GM12878 (cell line): ENCODE results near the gene VMO1. TPM values are rescaled to one million over a fixed set of nuclear protein-coding genes. Genes with fewer than 3 reads are reported as not detected.

Source experiments
- ATAC-seq: fragments of 200-7000 bp; cut with Tn5 transposase; 3 replicates; pipeline ENCODE4 v1.9.1; 2020; ENCODE audit warnings: mild to moderate bottlenecking, moderate library complexity
- BruUV-seq: library from RNA; stranded (reverse); fragments of 400-500 nt; replicated peaks from 2 replicates; lab custom pipeline; 2021; lab: Mats Ljungman, UMichigan
- CTCF ChIA-PET: fragments of 300-600 bp; sonication (Branson Sonifier 250); formaldehyde crosslinking; extraction: SDS; loops from one replicate; lab custom pipeline; 2021; ENCODE audit warnings: inconsistent platforms; lab: Yijun Ruan, JAX
- POLR2A ChIA-PET: fragments of 350-600 bp; formaldehyde crosslinking; extraction: SDS; loops from one replicate; lab custom pipeline; 2021; ENCODE audit warnings: inconsistent platforms; lab: Charles Lee
- RAD21 ChIA-PET: fragments of 300-600 bp; sonication (Branson Sonifier 250); formaldehyde crosslinking; loops from one replicate; lab custom pipeline; 2023; ENCODE audit warnings: antibody characterized with exemption; ENCODE audit not compliant: unreplicated experiment; lab: Charles Lee
- SMC1A ChIA-PET: fragments of 300-600 bp; sonication (Branson Sonifier 250); formaldehyde crosslinking; loops from one replicate; lab custom pipeline; 2023; ENCODE audit not compliant: unreplicated experiment, uncharacterized antibody; lab: Charles Lee
- DNase-seq: peaks from one replicate; pipeline ENCODE4 v3.0.0-alpha.2; 2011; ENCODE audit warnings: low read depth, low spot score
- FAIRE-seq: peaks from 3 replicates; lab custom pipeline; 2011; peaks lifted over from hg19 to GRCh38; lab: Jason Lieb, UNC
- H2AFZ ChIP-seq: 2 replicates; pipeline ENCODE4 v1.6.0; 2011; ENCODE audit warnings: low read depth, low read length, control low read depth; ENCODE audit not compliant: control insufficient read depth
- H3K27ac ChIP-seq: 2 replicates; pipeline ENCODE4 v1.5.1; 2011; ENCODE audit warnings: control low read depth; ENCODE audit not compliant: control insufficient read depth, insufficient read depth
- H3K27me3 ChIP-seq, 2 experiments: replicated peaks in 1 of 2; 2 replicates each; pipeline versions ENCODE4 v1.6.0 to v1.6.1; 2011; ENCODE audit warnings: low read length in 1 of 2; ENCODE audit not compliant: control insufficient read depth in 2 of 2, insufficient read depth in 2 of 2
- H3K36me3 ChIP-seq, 2 experiments: 2 replicates each; pipeline ENCODE4 v1.5.1; 2011; ENCODE audit warnings: low read length in 1 of 2; ENCODE audit not compliant: control insufficient read depth in 2 of 2, insufficient read depth in 2 of 2
- H3K4me1 ChIP-seq: 2 replicates; pipeline ENCODE4 v1.6.1; 2011; ENCODE audit warnings: mild to moderate bottlenecking, low read length, moderate library complexity, mixed read lengths; ENCODE audit not compliant: control insufficient read depth, insufficient read depth
- H3K4me2 ChIP-seq: 2 replicates; pipeline ENCODE4 v1.6.0; 2011; ENCODE audit warnings: control low read depth; ENCODE audit not compliant: control insufficient read depth, insufficient read depth
- H3K4me3 ChIP-seq: fragments of 200-600 bp; sonication (generic); 2 replicates; pipeline ENCODE4 v1.5.1; 2016
- H3K79me2 ChIP-seq: 2 replicates; pipeline ENCODE4 v1.6.0; 2011; ENCODE audit warnings: low read length; ENCODE audit not compliant: control insufficient read depth, insufficient read depth
- H3K9ac ChIP-seq: 2 replicates; pipeline ENCODE4 v1.8.0; 2011; ENCODE audit warnings: low read length, control low read depth, mixed read lengths; ENCODE audit not compliant: control insufficient read depth, insufficient read depth
- H3K9me3 ChIP-seq: replicated peaks from 3 replicates; pipeline ENCODE4 v1.5.1; 2011; ENCODE audit warnings: mild to moderate bottlenecking, low read length; ENCODE audit not compliant: control insufficient read depth, insufficient read depth
- H4K20me1 ChIP-seq: 2 replicates; pipeline ENCODE4 v1.6.0; 2011; ENCODE audit not compliant: control insufficient read depth, insufficient read depth
- BCLAF1 ChIP-seq: fragments of 450-650 bp; IDR thresholded peaks from 2 replicates; pipeline ENCODE4 v1.6.1; 2017; ENCODE audit warnings: antibody characterized with exemption, mild to moderate bottlenecking, moderate library complexity
- CBX5 ChIP-seq: sonication (generic); IDR thresholded peaks from 2 replicates; pipeline ENCODE4 v1.6.1; 2016; ENCODE audit warnings: low read depth, moderate library complexity, mild to moderate bottlenecking, inconsistent platforms
- CEBPZ ChIP-seq: fragments of 150-350 bp; IDR thresholded peaks from 2 replicates; pipeline ENCODE4 v1.6.1; 2016; ENCODE audit warnings: low read depth, low read length
- CUX1 ChIP-seq: IDR thresholded peaks from 2 replicates; pipeline ENCODE4 v1.6.1; 2012; ENCODE audit warnings: improper control_type of control experiment, low read depth, low read length; ENCODE audit not compliant: insufficient replicate concordance
- JUND ChIP-seq: IDR thresholded peaks from 2 replicates; pipeline ENCODE4 v1.6.1; 2012; ENCODE audit warnings: low read depth, mild to moderate bottlenecking, low read length, improper control_type of control experiment, moderate library complexity
- MYB ChIP-seq: fragments of 150-350 bp; IDR thresholded peaks from 2 replicates; pipeline ENCODE4 v1.6.1; 2014; ENCODE audit warnings: mild to moderate bottlenecking, low read depth, low read length, borderline replicate concordance
- PKNOX1 ChIP-seq: fragments of 450-650 bp; IDR thresholded peaks from 2 replicates; pipeline ENCODE4 v1.6.1; 2016; ENCODE audit warnings: mild to moderate bottlenecking
- RFX5 ChIP-seq: IDR thresholded peaks from 2 replicates; pipeline ENCODE4 v1.6.1; 2011; ENCODE audit warnings: low read depth, low read length, improper control_type of control experiment
- SIN3A ChIP-seq: IDR thresholded peaks from 2 replicates; pipeline ENCODE4 v1.6.1; 2012; ENCODE audit warnings: low read depth, low read length, improper control_type of control experiment
- SMC3 ChIP-seq: IDR thresholded peaks from 2 replicates; pipeline ENCODE4 v1.6.1; 2011; ENCODE audit warnings: low read length, improper control_type of control experiment, borderline replicate concordance
- YBX1 ChIP-seq: fragments of 450-650 bp; IDR thresholded peaks from 2 replicates; pipeline ENCODE4 v1.6.1; 2016; ENCODE audit warnings: antibody characterized with exemption
- ZSCAN29 ChIP-seq: fragments of 450-650 bp; IDR thresholded peaks from 2 replicates; pipeline ENCODE4 v1.6.1; 2017; ENCODE audit warnings: mild to moderate bottlenecking, moderate library complexity
- WGBS: methylation state at CpG from one replicate; pipeline ENCODE4 v1.1.6; 2016; ENCODE audit warnings: low lambda C conversion rate; ENCODE audit not compliant: insufficient replicate concordance, insufficient coverage; ENCODE audit errors: missing lambda C conversion rate; 5-methylcytosine and 5-hydroxymethylcytosine counted together
- in situ Hi-C: fragments of 300-500 bp; cut with MboI; formaldehyde crosslinking; loops from 9 replicates; pipeline ENCODE4 v1.14.3; 2018; ENCODE audit warnings: mixed read lengths
- intact Hi-C: fragments of 100-400 bp; cut with micrococcal nuclease; formaldehyde crosslinking; loops from one replicate; pipeline ENCODE4 v1.14.2; 2022; ENCODE audit not compliant: unreplicated experiment
- polyA plus RNA-seq, 11 experiments: library from polyadenylated mRNA; depleted of rRNA in 4 of 11; unstranded in 6 of 11; stranded (reverse) in 5 of 11; fragments of >200 nt; fragmentation: Nextera tagmentation in 4 of 11; fragmentation: Illumina TruSeq in 1 of 11; extraction: Ambion mirVana in 4 of 11; extraction: Trizol in 1 of 11; gene quantifications; 1 replicate in 1 of 11; 2 replicates in 10 of 11; pipeline versions ENCODE4 v1.2.1 to v1.2.3, GENCODE V29; 2011 to 2016; ENCODE audit warnings: inconsistent platforms in 2 of 11, missing spikeins in 2 of 11, low read depth in 1 of 11
- total RNA-seq, 4 experiments: library from RNA; depleted of rRNA in 3 of 4; stranded (reverse); fragments of >200 nt in 3 of 4; fragmentation: Illumina TruSeq in 1 of 4; extraction: Trizol in 1 of 4; gene quantifications; 2 replicates each; pipeline versions ENCODE4 v1.2.1 to v1.2.3, GENCODE V29; 2013 to 2021

The VMO1 gene
- total and polyA plus RNA-seq, 10 of the 15 experiments (the other 5 are each of a cell fraction or from before 2014, with no cell fraction given): 0.27 to 0.54 (median 0.31) TPM; not detected in 7

- Histone ChIP-seq H3K9me3 (no peaks in the 10 kb centered on the region), H3K4me3 (no peak overlapping the region), H2AFZ (no peak overlapping the region), H4K20me1 (no peaks in the 10 kb centered on the region), H3K4me2 (no peak overlapping the region), H3K27me3 (peaks cover 0 to 2% of the 10 kb centered on the region in 2 experiments; a peak in 1 of 4 replicates), H3K79me2 (no peaks in the 10 kb centered on the region), H3K27ac (no peak overlapping the region), H3K36me3 (no peaks in the 10 kb centered on the region), H3K4me1 (no peaks in the 10 kb centered on the region; the same call in 1 of the 2 replicates), H3K9ac (no peak overlapping the region)
- CTCF ChIA-PET: no interaction called here
- TF ChIP-seq BCLAF1 (no peak), SIN3A (no peak), CBX5 (no peak), CEBPZ (no peak), RFX5 (no peak), PKNOX1 (no peak), CUX1 (no peak), SMC3 (no peak), YBX1 (no peak), JUND (no peak), MYB (no peak), ZSCAN29 (no peak)
- POLR2A ChIA-PET: no interaction called here
- ATAC-seq: no peak
- FAIRE-seq: no peak
- SMC1A ChIA-PET: no interaction called here
- WGBS: 53% methylated on average over 1 of the region's 1 CpG
- no TSS peak for BruUV-seq
- DNase-seq: no peak
- intact Hi-C loops (no loop called here), in situ Hi-C loops (no loop called here)
- RAD21 ChIA-PET: no interaction called here
Measured at GRCh38 chr17:4753392-4753791, 32.8 kb downstream of the VMO1 start.
